HG03571 (cell line): Measurements from ENCODE around the gene DDX10.
"Not testable (repeated sequence)": the region's sequence is repeated elsewhere in the genome, so short reads cannot be mapped to it uniquely, and the experiment has no call there.

ENCODE experiments used
- ATAC-seq: cut with Tn5 transposase; IDR thresholded peaks from one replicate; pipeline ENCODE4 v1.9.1; 2021; ENCODE audit not compliant: unreplicated experiment

The DDX10 gene

GRCh38 chr11:108813086-108813485, 148.2 kb downstream of the DDX10 start:
- no peak for ATAC-seq

- ATAC-seq = no peak
Measured at GRCh38 chr11:108817976-108818375, 153.1 kb downstream of the DDX10 start.

GRCh38 chr11:108818971-108819370, 154.1 kb downstream of the DDX10 start:
- no peak for ATAC-seq

- ATAC-seq = no peak
Measured at GRCh38 chr11:108819957-108820356, 155.1 kb downstream of the DDX10 start.

GRCh38 chr11:108823960-108824359, 159.1 kb downstream of the DDX10 start:
- ATAC-seq = not testable (repeated sequence)

GRCh38 chr11:108824545-108824944, 159.7 kb downstream of the DDX10 start:
- no peak for ATAC-seq

GRCh38 chr11:108825381-108825780, 160.5 kb downstream of the DDX10 start:
- no peak for ATAC-seq

- ATAC-seq = no peak
Measured at GRCh38 chr11:108826136-108826535, 161.3 kb downstream of the DDX10 start.

- no peak for ATAC-seq
Measured at GRCh38 chr11:108835624-108836023, 170.8 kb downstream of the DDX10 start.

GRCh38 chr11:108836541-108836940, 171.7 kb downstream of the DDX10 start:
- ATAC-seq = no peak

GRCh38 chr11:108838102-108838791, 173.4 kb downstream of the DDX10 start:
- peak; percentile 48 for ATAC-seq

GRCh38 chr11:108838792-108839105, 173.9 kb downstream of the DDX10 start:
- peak; percentile 15 for ATAC-seq

- ATAC-seq = no peak
Measured at GRCh38 chr11:108846009-108846408, 181.1 kb downstream of the DDX10 start.

- ATAC-seq = no peak
Measured at GRCh38 chr11:108847298-108847990, 182.6 kb downstream of the DDX10 start.

GRCh38 chr11:108851781-108852180, 186.9 kb downstream of the DDX10 start:
- ATAC-seq = no peak

GRCh38 chr11:108852701-108853100, 187.8 kb downstream of the DDX10 start:
- ATAC-seq = no peak

GRCh38 chr11:108853151-108853550, 188.3 kb downstream of the DDX10 start:
- no peak for ATAC-seq

- ATAC-seq = peak; percentile 37
Measured at GRCh38 chr11:108853864-108854263, 189.0 kb downstream of the DDX10 start.

- peak; percentile 86 for ATAC-seq
Measured at GRCh38 chr11:108854346-108854745, 189.5 kb downstream of the DDX10 start.

GRCh38 chr11:108857382-108857781, 192.5 kb downstream of the DDX10 start:
- ATAC-seq = no peak

GRCh38 chr11:108858622-108859021, 193.8 kb downstream of the DDX10 start:
- no peak for ATAC-seq

GRCh38 chr11:108859510-108859909, 194.6 kb downstream of the DDX10 start:
- ATAC-seq = no peak

GRCh38 chr11:108863528-108863927, 198.7 kb downstream of the DDX10 start:
- no peak for ATAC-seq
